SHP77 (cell line): Measurements from ENCODE around the gene RAB36.

Experiments used
- DNase-seq, 2 experiments: peaks; one replicate each; lab custom pipeline; 2025; lab: John Stamatoyannopoulos, UW

Gene RAB36, protein sequence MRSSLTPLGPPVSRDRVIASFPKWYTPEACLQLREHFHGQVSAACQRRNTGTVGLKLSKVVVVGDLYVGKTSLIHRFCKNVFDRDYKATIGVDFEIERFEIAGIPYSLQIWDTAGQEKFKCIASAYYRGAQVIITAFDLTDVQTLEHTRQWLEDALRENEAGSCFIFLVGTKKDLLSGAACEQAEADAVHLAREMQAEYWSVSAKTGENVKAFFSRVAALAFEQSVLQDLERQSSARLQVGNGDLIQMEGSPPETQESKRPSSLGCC

GRCh38 chr22:23144932-23145877, at the start of gene RAB36:
TSS of gene RAB36 (plus strand) at chr22:23145477. CDS start at chr22:23146617, 1,140 bp downstream.
- peak; percentile 99 for DNase-seq

GRCh38 chr22:23095733-23096342, 49.4 kb upstream of the RAB36 start:
- DNase-seq = no peak

DNA sequence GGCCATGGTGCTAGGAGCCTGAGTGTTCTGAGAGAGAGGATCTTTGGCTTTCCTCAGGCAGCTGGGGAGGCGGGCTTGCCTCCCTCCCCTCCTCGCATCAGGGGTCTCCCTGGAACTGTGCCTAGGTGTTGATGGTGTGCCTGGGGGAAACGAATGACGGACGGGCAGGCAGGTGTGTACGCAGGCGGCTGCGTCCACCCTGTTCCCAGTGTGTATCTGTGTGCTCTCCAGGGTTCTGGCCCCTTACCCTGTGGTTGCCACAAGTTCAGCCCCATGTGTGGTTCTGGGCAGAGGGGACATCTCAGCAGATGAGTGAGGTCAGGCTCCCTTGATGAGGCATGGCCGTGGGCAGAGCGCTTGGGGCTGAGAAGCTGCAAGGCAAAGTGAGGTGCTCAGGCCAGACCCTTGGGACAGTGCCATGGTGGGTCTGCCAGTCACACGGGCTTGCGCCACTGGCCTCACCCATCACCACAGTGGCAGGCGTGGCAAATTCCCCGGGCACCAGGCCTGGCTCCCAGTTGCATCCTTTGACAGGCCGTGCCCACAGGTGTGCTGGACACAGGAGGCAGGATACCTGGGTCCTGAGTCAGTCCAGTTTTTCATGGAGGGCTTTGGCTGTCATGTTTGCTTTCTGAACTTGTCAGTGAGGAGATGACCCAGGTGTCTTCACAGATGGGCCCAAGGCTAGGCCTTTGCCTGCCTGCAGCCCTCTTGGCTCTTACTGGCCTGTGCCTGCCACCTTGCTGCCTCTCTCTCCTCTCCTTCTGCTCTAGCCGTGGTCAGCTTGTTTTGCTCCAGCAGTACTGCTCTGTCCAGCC, 47.7 kb upstream of the RAB36 start:
- DNase-seq = no peak

DNA sequence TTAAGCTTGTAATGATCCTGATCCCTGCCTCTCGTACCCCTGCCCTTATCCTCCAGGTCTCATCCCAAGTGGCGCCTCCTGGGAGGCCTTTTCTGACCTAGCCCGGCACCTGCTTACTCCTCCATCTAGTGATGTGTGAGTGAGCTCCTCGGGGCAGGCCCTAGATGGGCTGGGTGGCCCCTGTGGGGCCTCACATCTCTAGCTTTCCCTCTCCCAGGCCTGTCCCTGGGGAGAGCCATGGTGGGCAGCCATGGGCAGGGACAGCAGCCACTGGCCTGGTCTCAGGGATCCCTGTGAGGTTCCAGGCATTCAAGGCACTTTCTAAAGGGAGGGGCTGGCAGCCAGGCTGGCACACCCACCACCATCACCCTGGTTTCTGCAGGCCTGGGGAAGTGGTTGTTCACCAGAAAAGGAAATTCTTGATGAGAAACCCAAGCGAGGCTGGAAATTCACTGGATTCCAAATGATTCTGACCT, 47.0 kb upstream of the RAB36 start:
- DNase-seq = no peak

DNA sequence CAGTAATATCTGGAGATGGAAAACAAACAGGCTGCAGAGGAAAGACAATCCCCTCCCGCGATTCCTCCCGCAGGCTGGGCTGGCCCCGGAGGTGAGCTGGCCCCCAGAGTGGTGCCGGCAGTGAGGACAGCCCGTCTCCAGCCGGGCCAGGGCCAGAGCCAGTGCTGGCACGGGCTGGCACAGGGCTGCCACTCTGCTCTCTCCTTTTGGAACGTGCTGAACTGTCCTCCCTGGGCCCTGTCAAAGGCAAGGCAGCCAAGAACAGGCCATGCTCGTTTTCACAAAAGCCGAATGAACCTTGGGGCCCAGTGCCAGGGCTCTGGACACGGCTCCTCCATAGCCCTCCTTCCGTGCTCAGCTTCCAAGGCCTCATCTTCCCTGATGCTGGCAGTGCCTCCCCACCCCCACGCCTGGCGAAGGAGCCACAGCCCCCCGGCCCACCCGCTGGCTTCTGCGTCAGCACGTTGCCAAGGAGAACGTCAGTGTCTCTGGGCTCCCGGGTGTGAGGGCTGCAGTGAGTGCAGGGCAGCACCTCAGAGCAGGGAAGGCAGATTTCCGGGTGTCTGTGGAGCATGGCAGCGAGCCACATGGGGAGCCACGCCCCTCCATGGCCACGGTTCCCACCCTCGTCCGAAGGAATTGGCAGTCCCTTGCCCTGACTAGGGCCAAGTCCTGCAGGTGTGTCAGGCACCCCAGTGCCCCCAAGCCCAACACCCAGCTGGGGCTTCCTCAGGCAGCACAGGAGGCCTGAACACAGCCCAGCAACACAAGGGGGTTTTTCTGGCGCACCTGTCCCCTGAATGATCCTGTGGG, 46.4 kb upstream of the RAB36 start:
- DNase-seq = no peak

- DNase-seq = no peak
Measured at GRCh38 chr22:23099531-23099804, 45.8 kb upstream of the RAB36 start.

GRCh38 chr22:23100124-23100801, 45.0 kb upstream of the RAB36 start:
- DNase-seq = no peak

DNA sequence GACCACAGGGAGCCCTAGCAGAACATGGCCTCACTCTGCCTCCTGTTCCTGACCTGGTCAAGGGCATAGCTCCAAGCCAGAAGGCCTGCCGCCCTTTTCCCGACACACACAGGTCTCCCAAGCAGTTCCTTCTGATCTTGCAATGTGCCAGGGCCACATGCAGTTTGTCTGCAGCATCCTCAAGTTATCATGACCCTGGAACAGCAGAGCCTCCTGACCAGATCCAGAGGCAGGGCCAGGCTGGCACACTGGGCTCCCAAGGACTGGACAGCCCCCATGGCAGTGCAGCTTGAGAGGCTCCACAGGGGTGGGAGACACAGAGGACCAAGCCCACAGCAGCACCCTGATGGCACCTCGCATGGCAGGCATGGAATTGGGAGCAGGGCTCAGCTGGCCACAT, 43.8 kb upstream of the RAB36 start:
- no peak for DNase-seq

DNA sequence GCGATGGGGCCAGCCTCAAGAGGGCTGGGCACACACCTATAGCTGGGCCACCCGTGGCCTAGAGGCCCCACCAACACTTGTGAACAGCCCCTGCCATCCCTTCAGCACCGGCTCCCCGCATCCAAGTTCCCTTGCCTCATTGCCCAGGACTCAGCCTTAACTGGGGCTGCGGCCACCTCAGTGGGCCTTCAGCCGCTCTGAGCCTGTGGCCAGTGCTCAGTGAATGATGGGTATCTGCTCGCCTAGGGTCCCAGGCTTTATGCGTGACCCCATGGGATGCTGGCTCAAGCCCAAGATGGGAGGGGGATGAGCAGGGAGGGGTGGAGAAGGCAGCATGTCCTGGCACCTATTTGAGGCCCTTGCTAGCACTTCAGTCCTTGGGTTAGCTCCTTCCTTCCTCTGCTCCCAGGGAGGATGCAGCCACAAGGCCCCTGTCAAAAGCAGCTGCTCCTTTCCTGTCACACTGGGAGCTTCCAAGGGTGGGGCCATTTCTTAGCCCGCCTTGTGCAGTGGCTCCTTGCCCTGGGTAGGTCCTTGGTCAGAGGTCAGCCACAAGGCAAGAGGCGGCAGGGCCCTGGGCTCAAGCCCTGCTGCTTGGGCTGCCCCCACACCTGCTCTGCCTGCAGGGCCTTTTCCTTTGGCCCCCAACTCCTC, 43.1 kb upstream of the RAB36 start:
- DNase-seq = no peak

- DNase-seq = no peak
Measured at GRCh38 chr22:23102776-23103175, 42.5 kb upstream of the RAB36 start.

- DNase-seq = no peak
Measured at GRCh38 chr22:23103199-23103954, 41.9 kb upstream of the RAB36 start.

DNA sequence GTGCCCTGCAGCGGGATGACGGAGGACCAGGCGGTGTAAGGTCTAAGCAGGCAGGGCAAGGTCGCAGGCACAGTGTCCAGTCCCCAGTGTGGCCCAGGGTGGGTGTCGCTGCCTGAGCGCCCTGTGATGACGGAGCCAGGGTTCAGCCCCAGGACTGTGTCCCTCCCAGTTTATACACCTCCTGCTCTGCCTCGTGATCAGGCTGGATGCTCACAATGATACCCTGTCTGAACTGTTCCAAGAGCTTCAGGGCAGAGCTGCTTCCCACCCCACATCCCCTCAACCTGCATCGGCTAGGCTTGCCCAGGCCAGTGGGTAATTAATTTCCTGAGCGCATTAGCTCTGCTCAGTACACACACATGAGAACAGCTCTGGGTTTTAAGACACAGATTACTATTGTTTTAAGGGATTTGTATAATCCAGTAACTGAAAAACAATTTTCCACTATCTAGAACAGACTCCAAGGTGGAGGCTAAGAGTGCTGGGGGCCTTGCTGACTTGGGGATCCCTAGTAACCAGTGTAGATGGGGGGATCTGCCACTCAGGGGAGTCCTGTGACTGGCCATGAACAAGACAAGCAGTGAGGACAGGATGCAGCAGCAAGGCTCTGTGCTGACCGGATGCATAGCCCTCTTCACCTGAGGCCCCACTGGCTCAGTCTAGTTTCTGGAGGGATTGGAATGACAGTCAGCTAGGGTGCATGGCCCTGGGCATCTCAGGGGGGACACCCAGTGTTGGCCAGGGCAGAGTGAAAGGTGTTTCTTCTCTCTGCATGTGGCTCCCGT, 40.9 kb upstream of the RAB36 start:
- no peak for DNase-seq

GRCh38 chr22:23105304-23105703, 40.0 kb upstream of the RAB36 start:
- DNase-seq = no peak

DNA sequence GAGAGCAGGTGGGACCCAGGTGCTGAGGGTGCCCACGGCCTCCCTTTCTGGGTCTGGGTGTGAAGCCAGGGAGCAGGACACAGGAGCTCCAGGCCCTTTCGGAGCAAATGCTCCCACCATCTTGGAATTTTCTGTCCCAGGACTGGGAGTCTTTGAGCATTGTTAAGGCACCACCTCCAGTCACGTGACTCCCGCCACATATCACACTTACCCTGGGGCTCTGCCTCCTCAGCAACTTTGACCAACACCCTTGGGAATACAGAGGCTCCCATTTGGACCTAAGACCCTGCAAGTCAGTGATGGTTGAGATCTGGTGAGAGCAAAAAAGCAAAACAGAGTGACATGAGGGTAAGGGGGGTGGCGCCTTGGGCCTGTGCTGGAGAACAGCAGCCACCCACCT, 39.4 kb upstream of the RAB36 start:
- no peak for DNase-seq

DNA sequence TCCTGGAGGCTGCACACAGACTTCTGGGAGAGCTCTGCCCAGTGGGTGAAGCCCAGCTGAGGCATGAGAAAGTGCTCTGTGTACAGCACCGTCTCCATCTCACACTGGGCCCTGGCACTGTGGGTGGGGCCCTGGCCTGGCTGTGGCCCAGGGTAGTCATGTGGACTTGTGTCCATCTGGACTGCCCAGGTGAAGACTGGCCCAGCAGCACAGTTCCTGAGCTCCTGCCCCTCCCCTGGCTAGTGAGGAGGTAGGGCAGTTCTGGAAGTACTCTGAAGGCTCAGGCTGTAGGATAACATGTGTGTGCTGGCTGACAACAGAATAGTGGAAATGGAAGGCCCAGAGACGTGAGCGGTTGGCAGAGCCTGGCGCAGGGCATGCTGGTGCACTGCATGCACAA, 38.9 kb upstream of the RAB36 start:
- DNase-seq = no peak

DNA sequence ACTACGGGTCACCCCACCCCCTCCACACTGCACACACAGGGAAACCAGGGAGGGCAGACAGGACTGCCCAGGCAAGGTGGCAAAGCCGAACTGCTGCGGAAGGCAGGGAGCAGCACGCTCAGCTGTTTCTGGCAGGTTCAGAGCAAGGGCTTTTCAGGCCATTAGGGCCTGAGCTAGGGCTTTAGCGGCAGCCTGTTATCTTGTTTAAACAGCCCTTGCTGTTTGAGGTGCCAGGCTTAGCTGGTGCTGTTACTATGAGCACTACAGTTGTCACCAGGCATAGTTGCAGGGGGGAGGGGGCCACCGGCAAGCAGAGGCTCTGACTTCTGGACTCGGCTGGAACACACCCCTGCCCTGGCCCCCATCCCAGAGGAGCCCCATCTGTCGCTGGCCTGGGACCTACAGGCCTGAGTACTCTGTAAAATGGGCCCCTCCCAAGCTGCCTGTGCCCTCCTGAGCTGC, 38.3 kb upstream of the RAB36 start:
- peak; percentile 23 to 24 for DNase-seq

- DNase-seq = peak; percentile 55 to 79
Measured at GRCh38 chr22:23107487-23108248, 37.6 kb upstream of the RAB36 start.
